Upper lobe of left lung (tissue), 6 donors: ENCODE results near the gene ITPR1. TPM values are rescaled to one million over a fixed set of nuclear protein-coding genes. Genes with fewer than 3 reads are reported as not detected.

Experiments
- ATAC-seq, 2 donors: fragments of 200-7000 bp; cut with Tn5 transposase; one replicate each; pipeline ENCODE4 v1.9.1; 2022; ENCODE audit warnings: mild to moderate bottlenecking in 2 of 2, moderate library complexity in 2 of 2; ENCODE audit not compliant: low FRiP score in 2 of 2
- DNase-seq, 2 donors: peaks; one replicate each; pipeline ENCODE4 v3.0.0-alpha.2; 2019 to 2020
- H3K27ac ChIP-seq, 4 donors: fragments of 200-600 bp; sonication (generic); one replicate each; pipeline ENCODE4 v1.5.1; 2016 to 2019
- H3K27me3 ChIP-seq, 4 donors: fragments of 200-600 bp; sonication (generic); one replicate each; pipeline ENCODE4 v1.5.1; 2017 to 2019
- H3K36me3 ChIP-seq, 4 donors: fragments of 200-600 bp; sonication (generic); one replicate each; pipeline ENCODE4 v1.5.1; 2016 to 2019
- H3K4me1 ChIP-seq, 4 donors: fragments of 200-600 bp; sonication (generic); one replicate each; pipeline ENCODE4 v1.5.1; 2018 to 2019
- H3K4me3 ChIP-seq, 4 donors: fragments of 200-600 bp; sonication (generic); one replicate each; pipeline ENCODE4 v1.5.1; 2017 to 2019; ENCODE audit warnings: mild to moderate bottlenecking in 2 of 4, moderate library complexity in 1 of 4
- H3K9me3 ChIP-seq, 4 donors: fragments of 200-600 bp; sonication (generic); one replicate each; pipeline ENCODE4 v1.5.1; 2018 to 2019
- CTCF ChIP-seq, 6 experiments: fragments of 450-650 bp in 4 of 6; fragments of 200-600 bp in 2 of 6; sonication (generic) in 2 of 6; IDR thresholded peaks; one replicate each; pipeline ENCODE4 v1.5.1; 2016 to 2019; ENCODE audit warnings: antibody characterized with exemption in 6 of 6
- EP300 ChIP-seq, 4 donors: sonication (generic); formaldehyde crosslinking; IDR thresholded peaks; one replicate each; pipeline ENCODE4 v1.5.1; 2017; ENCODE audit warnings: antibody characterized with exemption in 4 of 4, control low read depth in 2 of 4
- POLR2A ChIP-seq, 4 donors: fragments of 450-650 bp; IDR thresholded peaks; one replicate each; pipeline ENCODE4 v1.5.1; 2016 to 2017; ENCODE audit warnings: antibody characterized with exemption in 4 of 4, mild to moderate bottlenecking in 2 of 4
- POLR2AphosphoS5 ChIP-seq, 2 donors: sonication (generic); formaldehyde crosslinking; IDR thresholded peaks; one replicate each; pipeline ENCODE4 v1.5.1; 2017; ENCODE audit warnings: antibody characterized with exemption in 2 of 2
- WGBS, 2 donors: methylation state at CpG; one replicate each; pipeline ENCODE4 v1.1.5; 2017 to 2018; 5-methylcytosine and 5-hydroxymethylcytosine counted together
- total RNA-seq, 6 donors: library from RNA; depleted of rRNA in 4 of 6; stranded (reverse); fragments of >200 nt in 4 of 6; gene quantifications; one replicate each; pipeline versions ENCODE4 v1.1.0 to v1.2.1, GENCODE V29; 2016 to 2021
- donor health status: DM: no; HTN: no; CAD: no; lungs with moderate emphysema.
- donor health status: DM: no; HTN: yes; CAD: no; lungs with severe emphysema.

The ITPR1 gene
- total RNA-seq, 6 donors from 2014 or later = 55.5 to 136 (median 66.2) TPM

GRCh38 chr3:4493941-4494894 is 1.1 kb downstream of the ITPR1 start:
- DNase-seq (peak in 1 of 2 donors; percentile 39), ATAC-seq (peak in 1 of 2 donors; percentile 27)
- Histone ChIP-seq H3K4me3 (peak overlapping the region; percentile 70 to 94 (median 84)), H3K27me3 (no peaks in the 10 kb centered on the region), H3K27ac (peak overlapping the region; percentile 40 to 92 (median 76)), H3K36me3 (no peaks in the 10 kb centered on the region), H3K4me1 (peaks cover 19 to 31% (median 25%) of the 10 kb centered on the region in 4 donors), H3K9me3 (no peaks in the 10 kb centered on the region)
- WGBS, 2 donors = 7% methylated on average over 28 of the region's 28 CpGs
- TF ChIP-seq POLR2A (IDR thresholded peaks at IDR 0.05) (no peak), CTCF (IDR thresholded peaks at IDR 0.05) (no peak)

- no peak for ATAC-seq
- 26 to 36% methylated on average over 4 of the region's 4 CpGs for WGBS, 2 donors
- peak overlapping the region; percentile 40 to 92 (median 76) for H3K27ac ChIP-seq
- H3K9me3 ChIP-seq = no peaks in the 10 kb centered on the region
- H3K36me3 ChIP-seq = no peaks in the 10 kb centered on the region
- H3K4me1 ChIP-seq = peaks cover 19 to 31% (median 25%) of the 10 kb centered on the region in 4 donors
- TF ChIP-seq POLR2A (IDR thresholded peaks at IDR 0.05) = no peak
- no peak for TF ChIP-seq POLR2AphosphoS5 (IDR thresholded peaks at IDR 0.05)
- no peak for TF ChIP-seq CTCF (IDR thresholded peaks at IDR 0.05)
- no peak for TF ChIP-seq EP300 (IDR thresholded peaks at IDR 0.05)
- peak overlapping the region in 3 of 4 donors; percentile 70 to 94 (median 88) for H3K4me3 ChIP-seq
- H3K27me3 ChIP-seq = no peaks in the 10 kb centered on the region
- no peak for DNase-seq
Observed at GRCh38 chr3:4494895-4495264, 1.7 kb downstream of the ITPR1 start.

GRCh38 chr3:4495294-4496086 is 2.3 kb downstream of the ITPR1 start:
- Histone ChIP-seq H3K4me1 (peaks cover 19 to 31% (median 25%) of the 10 kb centered on the region in 4 donors), H3K9me3 (no peaks in the 10 kb centered on the region), H3K36me3 (no peaks in the 10 kb centered on the region), H3K27ac (peak overlapping the region in 3 of 4 donors; percentile 40 to 88 (median 63)), H3K4me3 (peak overlapping the region in 3 of 4 donors; percentile 70 to 94 (median 88)), H3K27me3 (no peaks in the 10 kb centered on the region)
- ATAC-seq (no peak), DNase-seq (no peak)
- TF ChIP-seq POLR2A (IDR thresholded peaks at IDR 0.05) (no peak), EP300 (IDR thresholded peaks at IDR 0.05) (no peak), CTCF (IDR thresholded peaks at IDR 0.05) (no peak), POLR2AphosphoS5 (IDR thresholded peaks at IDR 0.05) (no peak)
- 56 to 75% methylated on average over 3 of the region's 3 CpGs for WGBS, 2 donors

GRCh38 chr3:4496087-4496452 is 2.9 kb downstream of the ITPR1 start:
- WGBS, 2 donors = 50 to 76% methylated on average over 3 of the region's 3 CpGs
- H3K36me3 ChIP-seq = no peaks in the 10 kb centered on the region
- H3K27ac ChIP-seq = no peak overlapping the region
- peak overlapping the region in 1 of 4 donors; percentile 88 for H3K4me3 ChIP-seq
- ATAC-seq (no peak), DNase-seq (no peak)
- H3K4me1 ChIP-seq = peaks cover 19 to 31% (median 25%) of the 10 kb centered on the region in 4 donors
- H3K9me3 ChIP-seq = no peaks in the 10 kb centered on the region
- TF ChIP-seq POLR2AphosphoS5 (IDR thresholded peaks at IDR 0.05) (no peak), CTCF (IDR thresholded peaks at IDR 0.05) (no peak), EP300 (IDR thresholded peaks at IDR 0.05) (no peak), POLR2A (IDR thresholded peaks at IDR 0.05) (no peak)
- H3K27me3 ChIP-seq = no peaks in the 10 kb centered on the region
